ENCODE measurements around the gene RPTOR. TPM values are rescaled to one million over a fixed set of nuclear protein-coding genes. Genes with fewer than 3 reads are reported as not detected.

The RPTOR gene
- total RNA-seq, 1 experiment from 2014 or later: 58.0 TPM

DNA sequence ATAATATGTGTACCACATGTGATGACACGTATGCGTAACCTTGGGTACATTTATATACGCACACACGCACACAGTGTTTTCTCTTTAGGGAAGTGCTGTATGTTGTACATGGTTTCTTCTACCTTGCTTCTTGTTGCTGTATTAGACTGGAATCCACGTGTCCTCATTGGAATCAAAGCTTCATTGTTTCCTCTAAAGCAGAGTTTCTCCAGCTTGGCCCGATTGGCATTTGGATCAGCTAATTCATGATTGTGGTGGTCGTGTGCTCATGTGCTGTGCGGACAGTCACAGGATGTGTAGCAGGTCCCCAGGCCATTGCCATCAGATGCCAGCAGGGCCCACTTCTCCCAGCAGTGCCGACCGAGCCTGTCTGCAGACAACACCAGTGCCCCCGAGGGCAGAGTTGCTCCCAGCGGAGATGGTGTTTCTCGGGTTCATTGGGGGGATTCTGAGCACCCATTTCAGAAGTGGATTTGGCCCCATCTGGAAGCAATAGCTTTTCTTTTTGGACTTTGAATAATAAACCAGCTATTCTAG, 148.4 kb downstream of the RPTOR start:
- ChIA-PET CTCF (no interaction called here), POLR2A (no interaction called here)
- H3K4me1 ChIP-seq (ENCODE audit: control insufficient read depth, insufficient read depth, low read length): peaks cover 6% of the 10 kb centered on the region
- no peaks in the 10 kb centered on the region for H3K9me3 ChIP-seq (ENCODE audit: control insufficient read depth, insufficient read depth, low read depth, low read length)
- H3K27me3 ChIP-seq (ENCODE audit: control insufficient read depth, insufficient read depth, low read length): no peaks in the 10 kb centered on the region
- BruUV-seq (replicated peaks): no TSS peak
- no peak for DNase-seq (ENCODE audit: low read depth, low spot score)
- H3K4me3 ChIP-seq (ENCODE audit: low read depth in 2 of 2, low read length in 2 of 2): no peak overlapping the region
- H3K36me3 ChIP-seq (ENCODE audit: control insufficient read depth, insufficient read depth, low read length): no peaks in the 10 kb centered on the region
- in situ Hi-C loops (cut with HindIII; ENCODE audit: low pct_unique_long_range_greater_than_20kb, low sequenced_read_pairs): no loop called here
- ATAC-seq: no peak
- no peak overlapping the region for H3K27ac ChIP-seq (ENCODE audit: low read length)
- intact Hi-C loops (cut with micrococcal nuclease; ENCODE audit: unreplicated experiment): no loop called here
- TF ChIP-seq, protein P1, sequence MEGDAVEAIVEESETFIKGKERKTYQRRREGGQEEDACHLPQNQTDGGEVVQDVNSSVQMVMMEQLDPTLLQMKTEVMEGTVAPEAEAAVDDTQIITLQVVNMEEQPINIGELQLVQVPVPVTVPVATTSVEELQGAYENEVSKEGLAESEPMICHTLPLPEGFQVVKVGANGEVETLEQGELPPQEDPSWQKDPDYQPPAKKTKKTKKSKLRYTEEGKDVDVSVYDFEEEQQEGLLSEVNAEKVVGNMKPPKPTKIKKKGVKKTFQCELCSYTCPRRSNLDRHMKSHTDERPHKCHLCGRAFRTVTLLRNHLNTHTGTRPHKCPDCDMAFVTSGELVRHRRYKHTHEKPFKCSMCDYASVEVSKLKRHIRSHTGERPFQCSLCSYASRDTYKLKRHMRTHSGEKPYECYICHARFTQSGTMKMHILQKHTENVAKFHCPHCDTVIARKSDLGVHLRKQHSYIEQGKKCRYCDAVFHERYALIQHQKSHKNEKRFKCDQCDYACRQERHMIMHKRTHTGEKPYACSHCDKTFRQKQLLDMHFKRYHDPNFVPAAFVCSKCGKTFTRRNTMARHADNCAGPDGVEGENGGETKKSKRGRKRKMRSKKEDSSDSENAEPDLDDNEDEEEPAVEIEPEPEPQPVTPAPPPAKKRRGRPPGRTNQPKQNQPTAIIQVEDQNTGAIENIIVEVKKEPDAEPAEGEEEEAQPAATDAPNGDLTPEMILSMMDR (IDR thresholded peaks at IDR 0.05): no peak
- TF ChIP-seq TCF7L2 (IDR thresholded peaks at IDR 0.05; ENCODE audit: low read depth, low read length) (no peak), SIN3A (IDR thresholded peaks at IDR 0.05; ENCODE audit: borderline replicate concordance, insufficient read depth, low read depth, low read length) (no peak), POLR2AphosphoS5 (IDR thresholded peaks at IDR 0.05; ENCODE audit: low read depth, low read length) (no peak)

DNA sequence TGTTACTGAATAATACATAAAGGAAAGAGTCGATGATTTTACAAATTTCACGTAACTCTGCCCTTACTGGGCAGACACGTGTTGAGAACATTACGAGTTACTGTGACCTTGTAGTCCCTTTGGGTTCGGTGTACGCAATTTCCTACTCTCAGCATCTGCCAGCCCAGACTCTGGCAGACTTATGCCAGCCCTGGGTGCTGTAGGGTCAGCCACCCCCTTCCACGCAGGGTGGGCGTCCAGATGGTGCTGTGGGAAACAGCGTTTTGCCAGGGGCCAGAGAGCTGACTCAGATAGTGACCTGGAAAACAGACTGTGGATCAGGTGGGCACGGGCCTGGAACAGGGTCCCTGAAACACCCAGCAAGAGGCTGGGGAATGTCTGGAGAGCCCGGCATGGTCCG, 148.9 kb downstream of the RPTOR start:
- H3K9me3 ChIP-seq (ENCODE audit: control insufficient read depth, insufficient read depth, low read depth, low read length): no peaks in the 10 kb centered on the region
- H3K36me3 ChIP-seq (ENCODE audit: control insufficient read depth, insufficient read depth, low read length): no peaks in the 10 kb centered on the region
- intact Hi-C loops (cut with micrococcal nuclease; ENCODE audit: unreplicated experiment) (no loop called here), in situ Hi-C loops (cut with HindIII; ENCODE audit: low pct_unique_long_range_greater_than_20kb, low sequenced_read_pairs) (no loop called here)
- no peak overlapping the region for H3K4me3 ChIP-seq (ENCODE audit: low read depth in 2 of 2, low read length in 2 of 2)
- POLR2A ChIA-PET: no interaction called here
- H3K27me3 ChIP-seq (ENCODE audit: control insufficient read depth, insufficient read depth, low read length): no peaks in the 10 kb centered on the region
- DNase-seq (ENCODE audit: low read depth, low spot score) (no peak), ATAC-seq (no peak)
- TF ChIP-seq TCF7L2 (IDR thresholded peaks at IDR 0.05; ENCODE audit: low read depth, low read length) (no peak), SIN3A (IDR thresholded peaks at IDR 0.05; ENCODE audit: borderline replicate concordance, insufficient read depth, low read depth, low read length) (no peak)
- TF ChIP-seq, protein P1 (IDR thresholded peaks at IDR 0.05): no peak
- TF ChIP-seq, protein P2, sequence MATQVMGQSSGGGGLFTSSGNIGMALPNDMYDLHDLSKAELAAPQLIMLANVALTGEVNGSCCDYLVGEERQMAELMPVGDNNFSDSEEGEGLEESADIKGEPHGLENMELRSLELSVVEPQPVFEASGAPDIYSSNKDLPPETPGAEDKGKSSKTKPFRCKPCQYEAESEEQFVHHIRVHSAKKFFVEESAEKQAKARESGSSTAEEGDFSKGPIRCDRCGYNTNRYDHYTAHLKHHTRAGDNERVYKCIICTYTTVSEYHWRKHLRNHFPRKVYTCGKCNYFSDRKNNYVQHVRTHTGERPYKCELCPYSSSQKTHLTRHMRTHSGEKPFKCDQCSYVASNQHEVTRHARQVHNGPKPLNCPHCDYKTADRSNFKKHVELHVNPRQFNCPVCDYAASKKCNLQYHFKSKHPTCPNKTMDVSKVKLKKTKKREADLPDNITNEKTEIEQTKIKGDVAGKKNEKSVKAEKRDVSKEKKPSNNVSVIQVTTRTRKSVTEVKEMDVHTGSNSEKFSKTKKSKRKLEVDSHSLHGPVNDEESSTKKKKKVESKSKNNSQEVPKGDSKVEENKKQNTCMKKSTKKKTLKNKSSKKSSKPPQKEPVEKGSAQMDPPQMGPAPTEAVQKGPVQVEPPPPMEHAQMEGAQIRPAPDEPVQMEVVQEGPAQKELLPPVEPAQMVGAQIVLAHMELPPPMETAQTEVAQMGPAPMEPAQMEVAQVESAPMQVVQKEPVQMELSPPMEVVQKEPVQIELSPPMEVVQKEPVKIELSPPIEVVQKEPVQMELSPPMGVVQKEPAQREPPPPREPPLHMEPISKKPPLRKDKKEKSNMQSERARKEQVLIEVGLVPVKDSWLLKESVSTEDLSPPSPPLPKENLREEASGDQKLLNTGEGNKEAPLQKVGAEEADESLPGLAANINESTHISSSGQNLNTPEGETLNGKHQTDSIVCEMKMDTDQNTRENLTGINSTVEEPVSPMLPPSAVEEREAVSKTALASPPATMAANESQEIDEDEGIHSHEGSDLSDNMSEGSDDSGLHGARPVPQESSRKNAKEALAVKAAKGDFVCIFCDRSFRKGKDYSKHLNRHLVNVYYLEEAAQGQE (IDR thresholded peaks at IDR 0.05; ENCODE audit: insufficient read depth in 1 of 2, low read depth in 2 of 2, low read length in 1 of 2): no peak
- H3K27ac ChIP-seq (ENCODE audit: low read length): no peak overlapping the region
- CTCF ChIA-PET: no interaction called here
- peaks cover 6% of the 10 kb centered on the region for H3K4me1 ChIP-seq (ENCODE audit: control insufficient read depth, insufficient read depth, low read length)
- BruUV-seq (replicated peaks): no TSS peak
